CD14-positive monocyte (primary cell): ENCODE measurements around the gene PSMB2. TPM values are rescaled to one million over a fixed set of nuclear protein-coding genes. Genes with fewer than 3 reads are reported as not detected.

Experiments used
- DNase-seq, 3 donors: peaks; one replicate each; pipeline ENCODE4 v3.0.0-alpha.2; 2011 to 2022
- H2AFZ ChIP-seq: 2 replicates; pipeline ENCODE4 v1.6.0; 2012; ENCODE audit warnings: mild to moderate bottlenecking, low read depth, low read length, inconsistent platforms; ENCODE audit not compliant: insufficient read depth, poor library complexity, severe bottlenecking
- H3K27ac ChIP-seq, 2 donors: 1 replicate in 1 of 2; 2 replicates in 1 of 2; pipeline ENCODE4 v1.5.1; 2012 to 2013; ENCODE audit warnings: low read length in 2 of 2, control low read depth in 1 of 2, inconsistent platforms in 1 of 2, low read depth in 1 of 2, mild to moderate bottlenecking in 1 of 2
- H3K27me3 ChIP-seq, 2 donors: one replicate each; pipeline versions ENCODE4 v1.6.0 to v1.6.1; 2011 to 2013; ENCODE audit warnings: low read length in 2 of 2; ENCODE audit not compliant: control insufficient read depth in 2 of 2, insufficient read depth in 2 of 2
- H3K36me3 ChIP-seq, 2 donors: replicated peaks in 1 of 2; 1 replicate in 1 of 2; 2 replicates in 1 of 2; pipeline versions ENCODE4 v1.5.1 to v1.6.1; 2012 to 2013; ENCODE audit warnings: low read length in 2 of 2, control low read depth in 1 of 2, inconsistent platforms in 1 of 2, mild to moderate bottlenecking in 1 of 2; ENCODE audit not compliant: insufficient read depth in 2 of 2, control insufficient read depth in 1 of 2
- H3K4me1 ChIP-seq, 2 donors: 1 replicate in 1 of 2; 2 replicates in 1 of 2; pipeline versions ENCODE4 v1.5.1 to v1.6.1; 2012 to 2013; ENCODE audit warnings: low read length in 2 of 2, control low read depth in 1 of 2, inconsistent platforms in 1 of 2, mild to moderate bottlenecking in 1 of 2, moderate library complexity in 1 of 2; ENCODE audit not compliant: insufficient read depth in 2 of 2, control insufficient read depth in 1 of 2
- H3K4me2 ChIP-seq: replicated peaks from 2 replicates; pipeline ENCODE3; 2012; ENCODE audit warnings: low read length, moderate library complexity, mild to moderate bottlenecking; ENCODE audit not compliant: poor library complexity, severe bottlenecking; ENCODE audit errors: extremely low read depth
- H3K4me3 ChIP-seq, 3 experiments: fragments of 200-600 bp in 1 of 3; sonication (generic) in 1 of 3; replicated peaks in 1 of 3; 1 replicate in 2 of 3; 2 replicates in 1 of 3; pipeline ENCODE4 v1.5.1; 2011 to 2013; ENCODE audit warnings: low read length in 3 of 3, mild to moderate bottlenecking in 3 of 3, control low read depth in 2 of 3, low read depth in 2 of 3, inconsistent platforms in 1 of 3, moderate library complexity in 1 of 3
- H3K79me2 ChIP-seq: 2 replicates; pipeline ENCODE4 v1.6.0; 2012; ENCODE audit warnings: mild to moderate bottlenecking, control low read depth, inconsistent platforms, low read length, moderate library complexity; ENCODE audit not compliant: insufficient read depth
- H3K9ac ChIP-seq: 2 replicates; pipeline ENCODE4 v1.6.0; 2017; ENCODE audit warnings: low read length, mild to moderate bottlenecking; ENCODE audit not compliant: insufficient read depth, poor library complexity, severe bottlenecking
- H3K9me3 ChIP-seq, 2 donors: replicated peaks in 1 of 2; 1 replicate in 1 of 2; 2 replicates in 1 of 2; pipeline versions ENCODE4 v1.5.1 to v1.6.1; 2012 to 2013; ENCODE audit warnings: low read length in 2 of 2, control low read depth in 1 of 2; ENCODE audit not compliant: control insufficient read depth in 1 of 2, insufficient read depth in 1 of 2
- H4K20me1 ChIP-seq: 2 replicates; pipeline ENCODE4 v1.6.0; 2012; ENCODE audit warnings: mild to moderate bottlenecking, low read length, control low read depth, moderate library complexity; ENCODE audit not compliant: insufficient read depth
- H3K27ac Mint-ChIP-seq, 7 donors: one replicate each; pipeline ENCODE4 v1.8.0; 2020; ENCODE audit warnings: mild to moderate bottlenecking in 7 of 7, mixed read lengths in 7 of 7, moderate library complexity in 6 of 7, inconsistent platforms in 2 of 7
- H3K27me3 Mint-ChIP-seq, 3 donors: one replicate each; pipeline ENCODE4 v1.8.0; 2021 to 2022; ENCODE audit warnings: low read depth in 3 of 3, mild to moderate bottlenecking in 3 of 3, mixed read lengths in 3 of 3, moderate library complexity in 3 of 3, inconsistent platforms in 1 of 3
- H3K36me3 Mint-ChIP-seq, 2 donors: one replicate each; pipeline ENCODE4 v1.8.0; 2020; ENCODE audit warnings: mixed read lengths in 2 of 2, inconsistent platforms in 1 of 2, mild to moderate bottlenecking in 1 of 2
- H3K4me1 Mint-ChIP-seq: one replicate; pipeline ENCODE4 v1.8.0; 2020; ENCODE audit warnings: mild to moderate bottlenecking, mixed read lengths
- H3K4me3 Mint-ChIP-seq, 2 donors: one replicate each; pipeline ENCODE4 v1.8.0; 2020; ENCODE audit warnings: mild to moderate bottlenecking in 2 of 2, mixed read lengths in 2 of 2, moderate library complexity in 1 of 2
- H3K9me3 Mint-ChIP-seq, 7 donors: one replicate each; pipeline ENCODE4 v1.8.0; 2020 to 2022; ENCODE audit warnings: mixed read lengths in 7 of 7, mild to moderate bottlenecking in 6 of 7, moderate library complexity in 6 of 7, inconsistent platforms in 2 of 7
- WGBS: methylation state at CpG from one replicate; pipeline ENCODE4 v1.1.5; 2013; ENCODE audit warnings: missing lambda C conversion rate; ENCODE audit not compliant: insufficient coverage; 5-methylcytosine and 5-hydroxymethylcytosine counted together
- intact Hi-C, 2 donors: fragments of 100-400 bp; cut with micrococcal nuclease; formaldehyde crosslinking; loops; one replicate each; pipeline versions ENCODE4 v1.15.0 to v1.15.1; 2023
- polyA plus RNA-seq, 3 donors: library from polyadenylated mRNA; depleted of rRNA in 1 of 3; unstranded in 2 of 3; stranded (reverse) in 1 of 3; fragments of 300-500 nt in 2 of 3; fragments of >200 nt in 1 of 3; fragmentation: Illumina TruSeq in 2 of 3; gene quantifications; 1 replicate in 2 of 3; 2 replicates in 1 of 3; pipeline ENCODE4 v1.2.3, GENCODE V29; 2012 to 2021
- TF ChIP-seq, protein P1 (sequence below): fragments of 200-600 bp; IDR thresholded peaks from one replicate; pipeline ENCODE4 v1.8.0; 2022; ENCODE audit warnings: antibody characterized with exemption, mild to moderate bottlenecking

PSMB2 gene
- polyA plus RNA-seq, 3 donors: 27.9 to 84.1 (median 78.6) TPM

DNA sequence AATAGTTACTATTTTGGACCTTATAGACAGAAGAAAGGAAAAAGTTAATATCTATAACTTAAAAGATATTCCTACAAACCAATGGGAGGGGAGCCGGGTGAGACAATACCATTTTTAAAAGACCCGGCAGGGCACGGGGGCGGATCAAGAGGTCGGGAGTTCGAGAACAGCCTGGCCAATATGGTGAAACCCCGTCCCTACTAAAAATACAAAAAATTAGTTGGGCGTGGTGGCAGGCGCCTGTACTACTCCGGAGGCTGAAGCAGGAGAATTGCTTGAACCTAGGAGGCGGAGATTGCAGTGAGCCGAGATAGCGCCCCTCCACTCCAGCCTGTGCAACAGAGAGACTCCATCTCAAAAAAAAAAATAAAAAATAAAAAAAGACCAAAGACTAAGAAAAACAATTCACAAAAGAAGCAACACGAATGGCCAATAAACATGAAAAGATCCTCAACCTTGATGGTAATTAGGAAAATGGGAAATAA lies 1.2 kb upstream of the PSMB2 start:
- no peak for DNase-seq
- H3K79me2 ChIP-seq: peaks cover 42% of the 10 kb centered on the region
- H3K36me3 Mint-ChIP-seq: no peaks in the 10 kb centered on the region
- peak overlapping the region; percentile 99 for H3K4me3 Mint-ChIP-seq
- H3K27me3 ChIP-seq: peaks cover 14 to 15% of the 10 kb centered on the region in 2 donors
- peak overlapping the region; percentile 90 for H3K9ac ChIP-seq
- WGBS: no CpG with 5 or more reads among the region's 14 CpGs
- H3K4me1 Mint-ChIP-seq: peaks cover 32% of the 10 kb centered on the region
- H4K20me1 ChIP-seq: no peaks in the 10 kb centered on the region
- H3K36me3 ChIP-seq: no peaks in the 10 kb centered on the region
- peaks cover 15 to 37% (median 21%) of the 10 kb centered on the region in 3 donors for H3K27me3 Mint-ChIP-seq
- peak overlapping the region; percentile 67 to 98 (median 92) for H3K4me3 ChIP-seq
- peaks cover 21 to 25% of the 10 kb centered on the region in 2 donors for H3K4me1 ChIP-seq
- peak overlapping the region in 1 of 2 donors; percentile 89 for H3K27ac ChIP-seq
- H3K4me2 ChIP-seq: peak overlapping the region; percentile 85
- peak overlapping the region in 3 of 7 donors; percentile 93 to 99 (median 99) for H3K27ac Mint-ChIP-seq
- TF ChIP-seq, protein P1, sequence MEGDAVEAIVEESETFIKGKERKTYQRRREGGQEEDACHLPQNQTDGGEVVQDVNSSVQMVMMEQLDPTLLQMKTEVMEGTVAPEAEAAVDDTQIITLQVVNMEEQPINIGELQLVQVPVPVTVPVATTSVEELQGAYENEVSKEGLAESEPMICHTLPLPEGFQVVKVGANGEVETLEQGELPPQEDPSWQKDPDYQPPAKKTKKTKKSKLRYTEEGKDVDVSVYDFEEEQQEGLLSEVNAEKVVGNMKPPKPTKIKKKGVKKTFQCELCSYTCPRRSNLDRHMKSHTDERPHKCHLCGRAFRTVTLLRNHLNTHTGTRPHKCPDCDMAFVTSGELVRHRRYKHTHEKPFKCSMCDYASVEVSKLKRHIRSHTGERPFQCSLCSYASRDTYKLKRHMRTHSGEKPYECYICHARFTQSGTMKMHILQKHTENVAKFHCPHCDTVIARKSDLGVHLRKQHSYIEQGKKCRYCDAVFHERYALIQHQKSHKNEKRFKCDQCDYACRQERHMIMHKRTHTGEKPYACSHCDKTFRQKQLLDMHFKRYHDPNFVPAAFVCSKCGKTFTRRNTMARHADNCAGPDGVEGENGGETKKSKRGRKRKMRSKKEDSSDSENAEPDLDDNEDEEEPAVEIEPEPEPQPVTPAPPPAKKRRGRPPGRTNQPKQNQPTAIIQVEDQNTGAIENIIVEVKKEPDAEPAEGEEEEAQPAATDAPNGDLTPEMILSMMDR: no peak
- intact Hi-C loops: loop anchor here in 1 of 2 donors (10.0 kb wide), 1 partner anchor 68 kb away; the partner anchor contains the start of gene TFAP2E
- H3K9me3 Mint-ChIP-seq: peaks cover 0 to 2% (median 0%) of the 10 kb centered on the region in 7 donors
- H2AFZ ChIP-seq: peak overlapping the region; percentile 87
- no peaks in the 10 kb centered on the region for H3K9me3 ChIP-seq

DNA sequence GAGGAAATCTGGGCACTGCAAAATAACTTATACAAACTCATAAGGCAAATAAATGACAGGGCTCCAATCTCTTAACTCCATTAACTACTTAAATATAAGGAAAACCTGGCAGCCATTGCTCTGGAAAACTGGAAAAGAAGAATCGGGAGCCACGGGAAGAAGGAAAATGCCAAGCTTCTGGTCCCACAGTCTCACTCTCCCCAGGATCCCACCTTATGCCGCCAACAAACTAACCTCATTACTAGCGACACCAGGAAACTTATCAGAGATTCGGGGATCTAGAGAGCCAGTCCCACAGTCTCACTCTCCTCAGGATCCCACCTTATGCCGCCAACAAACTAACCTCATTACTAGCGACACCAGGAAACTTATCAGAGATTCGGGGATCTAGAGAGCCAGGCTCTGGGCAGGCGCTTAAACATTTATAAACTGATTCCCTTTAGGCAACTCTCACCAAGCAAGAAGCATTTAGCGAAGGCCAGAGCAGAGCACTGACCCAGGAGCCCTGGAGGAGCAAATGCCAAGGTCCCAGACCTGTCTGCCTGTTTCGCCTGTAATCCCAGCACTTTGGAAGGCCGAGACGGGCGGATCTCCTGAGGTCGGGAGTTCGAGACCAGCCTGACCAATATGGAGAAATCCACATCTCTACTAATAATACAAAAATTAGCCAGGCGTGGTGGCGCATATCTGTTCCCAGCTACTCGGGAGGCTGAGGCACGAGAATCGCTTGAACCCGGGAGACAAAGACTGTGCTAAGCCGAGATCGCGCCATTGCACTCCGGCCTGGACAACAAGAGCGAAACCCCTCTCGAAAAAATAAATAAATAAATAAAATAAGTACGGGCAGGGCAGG lies 720 bp downstream of the PSMB2 start:
- H3K4me3 ChIP-seq: peak overlapping the region; percentile 67 to 98 (median 92)
- H2AFZ ChIP-seq: peak overlapping the region; percentile 87
- no peaks in the 10 kb centered on the region for H4K20me1 ChIP-seq
- intact Hi-C loops: loop anchor here in 1 of 2 donors (10.0 kb wide), 1 partner anchor 66 kb away; the partner anchor contains the start of gene TFAP2E
- H3K9ac ChIP-seq: peak overlapping the region; percentile 90
- WGBS: 22% methylated on average over 19 of the region's 29 CpGs
- peaks cover 0 to 2% (median 0%) of the 10 kb centered on the region in 7 donors for H3K9me3 Mint-ChIP-seq
- H3K4me1 ChIP-seq: peaks cover 25 to 35% of the 10 kb centered on the region in 2 donors
- H3K27ac ChIP-seq: peak overlapping the region; percentile 79 to 89
- TF ChIP-seq, protein P1: no peak
- peaks cover 61% of the 10 kb centered on the region for H3K79me2 ChIP-seq
- H3K27ac Mint-ChIP-seq: peak overlapping the region; percentile 93 to 99 (median 98)
- H3K4me1 Mint-ChIP-seq: peaks cover 30% of the 10 kb centered on the region
- no peaks in the 10 kb centered on the region for H3K9me3 ChIP-seq
- H3K36me3 Mint-ChIP-seq: peaks cover 6 to 7% of the 10 kb centered on the region in 2 donors
- H3K27me3 Mint-ChIP-seq: peaks cover 4 to 19% (median 5%) of the 10 kb centered on the region in 3 donors
- peaks cover 7 to 8% of the 10 kb centered on the region in 2 donors for H3K36me3 ChIP-seq
- peak overlapping the region; percentile 85 for H3K4me2 ChIP-seq
- no peak for DNase-seq
- H3K27me3 ChIP-seq: peaks cover 9 to 12% of the 10 kb centered on the region in 2 donors
- peak overlapping the region; percentile 99 for H3K4me3 Mint-ChIP-seq
